ENCODE measurements around the gene NPPC. TPM values are rescaled to one million over a fixed set of nuclear protein-coding genes. Genes with fewer than 3 reads are reported as not detected.

NPPC gene
- total and polyA plus RNA-seq, 5 donors: 1.7 to 14.0 (median 3.4) TPM

DNA sequence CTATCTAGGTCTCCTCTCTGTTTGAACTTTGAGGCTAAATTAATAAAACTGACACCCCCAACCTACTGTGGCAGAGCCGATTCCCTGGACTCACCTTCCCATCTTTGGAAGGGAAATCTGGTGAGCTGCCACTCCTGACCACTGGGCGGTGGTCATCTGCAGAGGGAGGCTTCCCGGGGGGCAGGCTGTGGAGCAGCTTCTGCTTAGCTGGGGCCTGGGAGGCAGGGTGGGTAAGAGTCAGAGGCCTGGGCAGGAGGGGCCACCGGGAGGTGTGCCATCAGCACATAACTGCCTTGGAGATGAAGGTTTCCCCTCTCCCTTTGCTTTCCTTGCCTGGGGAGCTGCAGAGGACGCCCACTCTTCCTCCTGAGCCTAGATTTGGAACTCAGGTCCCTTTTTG, 2.3 kb upstream of the NPPC start:
- H3K27ac ChIP-seq (ENCODE audit: low read length): no peak overlapping the region
- H3K9me3 ChIP-seq (ENCODE audit: control insufficient read depth, low read length): no peaks in the 10 kb centered on the region
- 76% methylated on average over 5 of the region's 5 CpGs for WGBS
- no peaks in the 10 kb centered on the region for H3K27me3 ChIP-seq (ENCODE audit: control insufficient read depth, insufficient read depth)
- peaks cover 2% of the 10 kb centered on the region for H3K4me1 ChIP-seq (ENCODE audit: control insufficient read depth, insufficient read depth, low read length)
- no peak overlapping the region for H3K4me3 ChIP-seq (ENCODE audit: low read length)
- ATAC-seq (no peak), DNase-seq (peak in 1 of 3 donors; percentile 29)
- intact Hi-C loops (cut with DNase I): loop anchor here (5.0 to 10.0 kb wide), 4 partner anchors 214 to 596 kb away; partner anchors contain the start of genes CHRND (in 1 of the 4) and PRSS56 (in 1 of the 4)

DNA sequence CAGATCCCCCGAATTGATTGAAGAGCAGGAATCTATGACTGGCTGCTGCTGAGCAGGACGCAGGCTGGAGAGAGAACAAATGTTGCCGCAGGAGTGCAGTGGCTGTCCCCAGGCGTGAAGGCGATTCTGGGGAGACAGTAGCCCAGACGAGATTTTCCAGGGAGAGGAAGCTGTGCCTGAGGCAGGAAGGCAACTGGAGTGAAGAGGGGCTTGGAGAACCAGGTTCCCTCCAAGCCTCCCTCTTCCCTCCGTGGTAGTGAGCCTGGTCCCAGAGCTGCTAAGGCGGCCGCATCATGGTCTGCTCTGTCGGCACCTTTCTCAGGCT, 1.3 kb upstream of the NPPC start:
- intact Hi-C loops (cut with DNase I): loop anchor here (5.0 to 10.0 kb wide), 4 partner anchors 215 to 597 kb away; partner anchors contain the start of genes CHRND (in 1 of the 4) and PRSS56 (in 1 of the 4)
- H3K4me3 ChIP-seq (ENCODE audit: low read length): no peak overlapping the region
- ATAC-seq: no peak
- no peaks in the 10 kb centered on the region for H3K9me3 ChIP-seq (ENCODE audit: control insufficient read depth, low read length)
- H3K27me3 ChIP-seq (ENCODE audit: control insufficient read depth, insufficient read depth): no peaks in the 10 kb centered on the region
- 67% methylated on average over 10 of the region's 10 CpGs for WGBS
- peaks cover 2% of the 10 kb centered on the region for H3K4me1 ChIP-seq (ENCODE audit: control insufficient read depth, insufficient read depth, low read length)
- no peak overlapping the region for H3K27ac ChIP-seq (ENCODE audit: low read length)
- peak in 1 of 3 donors; percentile 9 for DNase-seq

DNA sequence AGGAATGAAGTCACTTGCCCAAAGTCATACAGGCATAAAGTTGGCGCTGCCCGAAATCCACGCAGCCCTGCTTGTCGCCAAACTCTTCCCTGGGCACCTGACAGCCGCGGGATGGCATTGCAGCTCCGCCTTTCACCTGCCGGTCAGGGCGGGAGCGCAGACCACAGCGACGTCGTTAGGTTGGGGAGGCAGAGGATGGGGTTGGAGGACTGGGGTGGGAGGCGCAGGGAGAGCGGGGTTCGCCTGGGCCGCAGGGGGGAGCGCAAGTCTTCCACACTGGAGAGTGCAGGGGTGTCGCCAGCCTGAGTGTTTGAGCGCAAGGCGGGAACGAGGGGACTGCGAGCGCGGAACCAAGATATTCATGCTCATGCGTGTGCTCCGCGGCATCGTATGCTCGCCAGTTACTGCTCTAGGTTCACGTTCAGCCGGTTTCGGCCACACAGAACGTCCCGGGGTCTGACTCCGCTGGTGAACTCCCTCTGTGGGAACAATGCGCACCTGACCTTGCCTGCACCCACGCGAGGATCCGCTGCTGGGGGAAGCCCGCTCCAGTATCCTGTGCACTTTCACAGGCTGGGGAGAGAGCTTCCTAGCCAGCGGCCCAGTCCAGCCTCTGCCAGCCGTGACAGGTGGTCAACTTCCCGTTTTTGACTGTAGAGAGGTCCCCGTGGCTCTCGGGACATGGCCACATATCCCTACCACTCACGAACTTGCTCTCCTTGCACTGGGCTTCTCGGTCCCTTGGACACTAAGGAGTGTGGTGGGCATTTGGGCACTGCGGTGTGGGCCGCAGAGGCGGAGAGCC, 767 bp upstream of the NPPC start:
- Histone ChIP-seq H3K27ac (ENCODE audit: low read length) (no peak overlapping the region), H3K4me3 (ENCODE audit: low read length) (no peak overlapping the region), H3K9me3 (ENCODE audit: control insufficient read depth, low read length) (no peaks in the 10 kb centered on the region), H3K4me1 (ENCODE audit: control insufficient read depth, insufficient read depth, low read length) (peaks cover 2% of the 10 kb centered on the region), H3K27me3 (ENCODE audit: control insufficient read depth, insufficient read depth) (no peaks in the 10 kb centered on the region)
- intact Hi-C loops (cut with DNase I): loop anchor here (5.0 to 10.0 kb wide), 4 partner anchors 215 to 598 kb away; partner anchors contain the start of genes CHRND (in 1 of the 4) and PRSS56 (in 1 of the 4)
- peak; percentile 11 to 17 for ATAC-seq
- DNase-seq: peak in 1 of 3 donors; percentile 69
- 9% methylated on average over 51 of the region's 51 CpGs for WGBS

GRCh38 chr2:231925303-231926179, 655 bp downstream of the NPPC start:
- Histone ChIP-seq H3K27me3 (ENCODE audit: control insufficient read depth, insufficient read depth) (no peaks in the 10 kb centered on the region), H3K4me1 (ENCODE audit: control insufficient read depth, insufficient read depth, low read length) (peaks cover 2% of the 10 kb centered on the region), H3K4me3 (ENCODE audit: low read length) (peak overlapping the region; percentile 18), H3K27ac (ENCODE audit: low read length) (no peak overlapping the region), H3K9me3 (ENCODE audit: control insufficient read depth, low read length) (no peaks in the 10 kb centered on the region)
- DNase-seq (peak; percentile 89 to 95 (median 94)), ATAC-seq (peak; percentile 89 to 94)
- WGBS: under 1% methylated on average over 96 of the region's 96 CpGs
- intact Hi-C loops (cut with DNase I): loop anchor here (5.0 to 10.0 kb wide), 4 partner anchors 217 to 599 kb away; partner anchors contain the start of genes CHRND (in 1 of the 4) and PRSS56 (in 1 of the 4)

- DNase-seq: peak in 1 of 3 donors; percentile 54
- Histone ChIP-seq H3K27ac (ENCODE audit: low read length) (no peak overlapping the region), H3K27me3 (ENCODE audit: control insufficient read depth, insufficient read depth) (no peaks in the 10 kb centered on the region), H3K4me1 (ENCODE audit: control insufficient read depth, insufficient read depth, low read length) (peaks cover 2% of the 10 kb centered on the region), H3K9me3 (ENCODE audit: control insufficient read depth, low read length) (no peaks in the 10 kb centered on the region), H3K4me3 (ENCODE audit: low read length) (no peak overlapping the region)
- 38% methylated on average over 8 of the region's 8 CpGs for WGBS
- ATAC-seq: no peak
- intact Hi-C loops (cut with DNase I): loop anchor here (5.0 to 10.0 kb wide), 4 partner anchors 217 to 600 kb away; partner anchors contain the start of genes CHRND (in 1 of the 4) and PRSS56 (in 1 of the 4)
Measured at GRCh38 chr2:231924889-231925275, 1.3 kb downstream of the NPPC start.

DNA sequence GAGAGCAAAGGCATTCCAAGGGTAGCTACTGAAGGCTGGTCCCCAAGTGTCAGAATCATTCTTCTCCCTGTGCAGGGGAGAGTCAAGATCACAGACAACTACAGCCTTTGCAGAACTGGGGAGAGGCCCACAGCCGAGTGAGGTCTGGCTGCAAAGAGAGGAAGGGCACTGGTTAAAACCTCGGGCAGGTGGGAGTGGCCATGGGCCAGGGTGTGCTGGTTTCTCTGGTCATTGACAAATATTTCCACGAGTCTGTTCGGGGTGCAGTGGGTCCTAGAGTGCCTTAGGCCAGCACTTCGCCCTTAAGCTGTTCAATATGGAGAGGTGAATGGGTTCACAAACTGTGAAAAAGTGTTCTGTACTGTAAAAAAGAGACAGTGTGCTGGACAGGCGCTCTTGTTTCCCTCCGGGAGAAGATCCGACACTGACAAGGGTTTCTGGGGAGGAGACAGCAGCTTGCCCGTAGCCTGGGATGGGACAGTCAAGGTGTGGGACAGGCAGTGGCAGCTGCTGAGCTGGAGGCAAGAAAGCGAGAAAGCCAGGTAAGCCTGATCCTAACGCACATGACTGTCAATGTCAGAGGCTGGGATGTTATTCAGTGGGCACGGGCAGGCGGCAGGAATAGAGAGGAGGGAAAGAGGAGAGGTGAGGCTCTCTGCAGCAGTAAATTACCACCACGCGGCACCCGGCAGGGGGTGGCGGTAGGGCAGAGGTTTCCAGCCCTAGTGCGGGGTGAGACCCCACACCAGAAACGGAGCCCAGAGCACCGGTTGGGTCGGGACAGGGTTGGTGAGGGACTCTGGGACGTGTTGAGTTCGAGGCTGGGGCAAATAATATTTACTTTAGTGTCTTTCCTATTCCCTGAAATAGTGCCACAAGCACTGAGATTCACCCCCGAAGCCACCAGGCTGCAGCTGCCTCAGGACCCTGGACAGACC, 2.0 kb downstream of the NPPC start:
- DNase-seq (peak in 1 of 3 donors; percentile 28), ATAC-seq (no peak)
- H3K27me3 ChIP-seq (ENCODE audit: control insufficient read depth, insufficient read depth): no peaks in the 10 kb centered on the region
- WGBS: 73% methylated on average over 24 of the region's 24 CpGs
- H3K9me3 ChIP-seq (ENCODE audit: control insufficient read depth, low read length): no peaks in the 10 kb centered on the region
- peaks cover 2% of the 10 kb centered on the region for H3K4me1 ChIP-seq (ENCODE audit: control insufficient read depth, insufficient read depth, low read length)
- H3K4me3 ChIP-seq (ENCODE audit: low read length): no peak overlapping the region
- H3K27ac ChIP-seq (ENCODE audit: low read length): no peak overlapping the region
- intact Hi-C loops (cut with DNase I): loop anchor here in 2 of 4 donors (10.0 kb wide), 2 partner anchors 401 to 601 kb away; partner anchors contain the start of genes CHRND (in 1 of the 2) and PRSS56 (in 1 of the 2)

- WGBS: 80% methylated on average over 3 of the region's 3 CpGs
- intact Hi-C loops (cut with DNase I): loop anchor here in 2 of 4 donors (10.0 kb wide), 2 partner anchors 402 to 602 kb away; partner anchors contain the start of genes CHRND (in 1 of the 2) and PRSS56 (in 1 of the 2)
- DNase-seq (peak in 1 of 3 donors; percentile 22), ATAC-seq (no peak)
- no peak overlapping the region for H3K27ac ChIP-seq (ENCODE audit: low read length)
- H3K4me3 ChIP-seq (ENCODE audit: low read length): no peak overlapping the region
- no peaks in the 10 kb centered on the region for H3K9me3 ChIP-seq (ENCODE audit: control insufficient read depth, low read length)
- H3K4me1 ChIP-seq (ENCODE audit: control insufficient read depth, insufficient read depth, low read length): peaks cover 2% of the 10 kb centered on the region
- no peaks in the 10 kb centered on the region for H3K27me3 ChIP-seq (ENCODE audit: control insufficient read depth, insufficient read depth)
Measured at GRCh38 chr2:231923010-231923344, 3.2 kb downstream of the NPPC start.

DNA sequence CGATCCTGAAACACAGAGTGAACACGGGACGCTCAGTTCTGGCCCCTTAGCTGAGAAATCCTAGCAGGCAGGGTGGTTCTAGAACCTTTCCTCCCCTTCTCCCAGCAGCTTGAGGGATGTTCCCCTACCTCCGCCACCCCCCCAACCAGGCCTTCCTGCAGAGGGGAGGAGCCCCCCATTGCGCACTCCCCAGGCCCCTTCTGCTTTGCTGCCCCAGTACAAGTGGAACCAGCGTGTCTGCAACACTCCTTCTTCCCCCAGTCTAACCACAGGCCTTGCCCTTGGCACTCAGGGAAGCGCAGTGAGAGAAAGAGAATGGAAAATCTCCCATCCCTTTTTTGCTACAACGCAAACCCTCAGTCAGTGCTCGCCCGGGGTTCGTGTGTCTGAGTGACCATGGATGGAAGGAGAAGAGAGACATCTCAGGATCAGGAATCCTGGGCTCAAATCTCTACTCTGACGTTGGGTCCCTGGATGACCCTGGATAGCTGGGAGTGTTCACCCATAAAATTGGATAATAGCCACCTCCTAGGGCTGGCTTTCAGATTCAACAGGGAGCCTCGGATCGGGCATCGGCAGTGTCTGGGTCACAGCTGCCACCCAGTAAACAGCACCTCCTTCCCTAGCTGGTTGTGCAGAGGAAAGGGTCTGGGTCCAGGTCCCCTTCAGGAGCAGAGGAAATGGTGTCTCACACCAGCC, 3.7 kb downstream of the NPPC start:
- Histone ChIP-seq H3K4me3 (ENCODE audit: low read length) (no peak overlapping the region), H3K9me3 (ENCODE audit: control insufficient read depth, low read length) (no peaks in the 10 kb centered on the region), H3K4me1 (ENCODE audit: control insufficient read depth, insufficient read depth, low read length) (peaks cover 2% of the 10 kb centered on the region), H3K27ac (ENCODE audit: low read length) (no peak overlapping the region), H3K27me3 (ENCODE audit: control insufficient read depth, insufficient read depth) (no peaks in the 10 kb centered on the region)
- ATAC-seq: no peak
- 86% methylated on average over 15 of the region's 15 CpGs for WGBS
- intact Hi-C loops (cut with DNase I): loop anchor here in 2 of 4 donors (10.0 kb wide), 2 partner anchors 402 to 602 kb away; partner anchors contain the start of genes CHRND (in 1 of the 2) and PRSS56 (in 1 of the 2)
- peak in 1 of 3 donors; percentile 13 for DNase-seq

GRCh38 chr2:231920795-231921194, 5.4 kb downstream of the NPPC start:
- ATAC-seq (no peak), DNase-seq (no peak)
- H3K27ac ChIP-seq (ENCODE audit: low read length): no peak overlapping the region
- WGBS: 83% methylated on average over 5 of the region's 5 CpGs
- no peaks in the 10 kb centered on the region for H3K27me3 ChIP-seq (ENCODE audit: control insufficient read depth, insufficient read depth)
- intact Hi-C loops (cut with DNase I): loop anchor here in 2 of 4 donors (10.0 kb wide), 2 partner anchors 404 to 604 kb away; partner anchors contain the start of genes CHRND (in 1 of the 2) and PRSS56 (in 1 of the 2)
- no peaks in the 10 kb centered on the region for H3K9me3 ChIP-seq (ENCODE audit: control insufficient read depth, low read length)
- H3K4me1 ChIP-seq (ENCODE audit: control insufficient read depth, insufficient read depth, low read length): no peaks in the 10 kb centered on the region
- no peak overlapping the region for H3K4me3 ChIP-seq (ENCODE audit: low read length)
